Stimulated activated CD4-positive, alpha-beta T cell treated with anti-CD3 and anti-CD28 coated beads, Interleukin-4, amount 100 ng/mL, for 48 hours (primary cell): ENCODE data around the gene ATF6.
"Not testable (repeated sequence)": the region's sequence is repeated elsewhere in the genome, so short reads cannot be mapped to it uniquely, and the experiment has no call there.

Experiments
- DNase-seq, 2 donors: peaks; one replicate each; pipeline ENCODE4 v3.0.0-alpha.2; 2020; ENCODE audit warnings: low read depth in 2 of 2

The ATF6 gene

DNA sequence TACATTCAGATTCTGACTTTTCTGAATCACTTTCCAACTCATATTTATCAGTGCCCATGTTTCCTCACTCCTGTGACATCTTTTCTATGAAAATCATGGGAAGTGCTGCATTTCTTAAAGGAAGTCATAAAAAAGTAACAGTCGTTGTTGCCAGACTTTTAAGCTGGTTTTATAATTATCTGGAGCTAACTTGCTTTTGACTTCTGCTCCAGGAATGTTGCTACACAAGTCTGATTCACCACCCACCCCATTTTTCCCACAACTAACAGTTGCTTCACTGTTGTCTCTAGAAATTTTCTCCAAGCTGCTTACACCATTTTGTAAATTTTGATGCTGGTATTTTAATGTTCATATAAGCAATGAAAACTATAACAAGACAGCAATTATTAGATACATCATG is 32.6 kb upstream of the ATF6 start:
- no peak for DNase-seq

DNA sequence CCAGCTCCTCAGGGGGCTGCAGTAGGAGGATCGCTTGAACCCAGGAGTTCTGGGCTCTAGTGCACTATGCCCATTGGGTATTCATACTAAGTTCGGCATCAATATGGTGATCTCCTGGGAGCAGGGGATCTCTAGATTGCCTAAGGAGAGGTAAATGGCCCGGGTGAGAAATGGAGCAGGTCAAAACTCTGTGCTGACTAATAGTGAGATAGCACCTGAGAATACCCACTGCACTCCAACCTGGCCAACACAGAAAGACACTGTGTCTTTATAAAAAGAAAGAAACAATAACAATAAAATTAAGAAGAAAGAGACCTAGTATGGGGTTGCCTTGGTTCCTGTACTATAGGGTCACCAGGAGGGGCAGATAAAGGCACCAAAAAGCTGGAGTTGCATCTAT is 30.3 kb upstream of the ATF6 start:
- DNase-seq: no peak

DNA sequence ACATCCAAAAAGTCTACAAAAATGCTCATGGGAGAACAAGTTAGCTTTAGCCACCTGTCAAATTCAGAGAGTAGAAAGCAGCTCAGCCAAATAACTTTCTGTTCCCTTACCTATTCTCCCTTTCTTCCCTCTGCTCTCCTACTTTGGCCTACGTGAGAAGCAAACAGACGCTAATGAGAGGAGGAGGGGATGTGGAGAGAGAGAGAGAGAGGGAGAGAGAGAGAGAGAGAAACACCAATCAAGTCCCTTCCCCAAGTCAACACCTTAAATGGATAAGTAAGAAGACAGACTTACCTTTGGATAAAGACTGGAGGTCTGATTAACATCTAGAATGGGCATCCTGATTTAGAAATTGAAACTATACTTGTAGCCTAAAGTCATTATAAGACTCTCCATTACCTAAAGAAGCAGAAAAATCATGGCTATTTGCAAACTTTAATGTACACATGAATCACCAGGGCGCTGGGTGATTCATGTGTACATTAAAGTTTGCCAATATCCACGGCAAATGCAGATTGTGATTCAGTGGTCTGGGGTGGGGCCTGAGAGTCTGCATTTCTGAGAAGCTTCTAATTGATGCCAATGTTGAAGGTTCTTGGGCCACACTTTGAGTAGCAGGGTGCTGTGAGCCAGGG is 29.7 kb upstream of the ATF6 start:
- no peak for DNase-seq

DNA sequence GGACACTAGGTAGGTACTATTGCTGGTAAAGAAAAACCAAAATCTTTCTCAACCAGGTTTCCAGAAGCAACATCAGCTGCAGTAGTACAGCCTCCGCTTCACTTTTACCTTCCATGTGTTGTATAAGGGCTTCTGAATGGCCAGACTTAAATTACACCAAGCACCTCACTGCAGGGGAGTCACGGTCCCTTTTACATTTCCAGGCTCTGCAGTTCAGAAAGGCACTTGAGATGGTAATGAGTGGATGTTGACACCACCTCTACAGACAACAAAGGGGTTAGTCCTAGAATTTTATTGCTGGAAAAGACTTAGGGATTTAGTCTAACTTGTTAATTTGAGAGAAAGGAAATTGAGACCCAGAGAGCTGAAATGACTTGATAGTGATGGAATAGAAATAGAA is 28.5 kb upstream of the ATF6 start:
- DNase-seq: no peak

DNA sequence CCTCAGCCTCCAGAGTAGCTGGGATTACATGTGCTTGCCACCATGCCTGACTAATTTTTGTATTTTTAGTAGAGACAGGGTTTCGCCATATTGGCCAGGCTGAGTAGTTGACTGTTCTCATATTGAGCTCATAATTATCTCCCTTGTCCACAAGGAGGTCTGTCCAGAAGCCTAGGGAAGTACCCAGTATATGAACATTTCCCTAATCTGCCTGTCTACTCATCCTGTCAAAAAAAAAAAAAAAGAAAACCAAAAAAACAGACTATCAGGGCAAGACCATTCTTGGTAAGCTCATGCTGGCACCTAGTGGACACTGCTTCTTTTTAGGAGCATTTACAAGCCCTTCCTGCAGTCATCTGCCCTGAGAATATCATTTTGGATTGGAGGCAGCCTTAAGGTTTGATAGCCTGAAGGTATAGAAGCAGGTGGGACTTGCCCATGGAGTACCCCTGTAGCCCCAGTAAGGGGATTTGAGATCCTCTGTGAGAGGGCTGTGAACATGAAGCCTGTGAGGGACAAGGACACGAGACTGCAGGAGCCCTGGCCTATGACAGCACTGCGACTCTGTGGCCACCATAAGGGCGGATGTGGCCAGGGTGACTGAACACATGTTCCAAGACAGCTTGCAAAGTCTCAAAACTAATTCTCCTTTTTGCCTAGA is 27.4 kb upstream of the ATF6 start:
- DNase-seq: peak in 1 of 2 donors; percentile 33

DNA sequence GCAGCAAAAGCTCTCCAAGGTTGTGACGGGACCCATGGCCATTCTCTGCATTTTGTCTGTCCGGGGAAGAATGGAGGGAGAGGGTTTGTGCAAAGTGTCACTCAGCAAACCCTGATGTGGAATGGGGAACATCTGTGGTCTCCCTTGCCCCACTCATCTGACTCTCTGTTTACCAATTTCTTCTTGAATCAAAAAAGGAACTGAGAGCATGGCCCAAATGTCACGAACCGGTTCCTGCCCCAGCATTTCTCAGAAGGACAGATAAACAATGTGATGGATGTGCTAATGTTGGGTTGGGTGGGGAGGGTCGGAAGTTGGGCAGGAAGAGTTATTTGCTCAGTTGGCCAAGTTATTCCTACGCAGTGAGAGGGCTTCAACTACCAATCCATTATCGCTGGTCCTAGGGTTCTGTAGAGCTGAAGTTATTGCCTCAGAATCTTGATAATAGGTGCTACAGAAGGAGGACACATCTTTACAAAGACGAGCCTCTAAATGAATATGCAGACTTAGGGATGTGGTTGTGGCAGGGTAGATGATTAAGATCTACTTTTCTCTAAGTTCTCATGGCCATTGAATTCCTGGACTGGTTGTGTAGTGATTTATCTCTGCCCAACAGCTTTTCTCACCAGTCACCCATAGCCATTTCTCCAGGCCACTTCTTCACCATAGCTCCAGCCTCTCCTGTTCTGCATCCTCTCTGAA is 26.1 kb upstream of the ATF6 start:
- DNase-seq: no peak

DNA sequence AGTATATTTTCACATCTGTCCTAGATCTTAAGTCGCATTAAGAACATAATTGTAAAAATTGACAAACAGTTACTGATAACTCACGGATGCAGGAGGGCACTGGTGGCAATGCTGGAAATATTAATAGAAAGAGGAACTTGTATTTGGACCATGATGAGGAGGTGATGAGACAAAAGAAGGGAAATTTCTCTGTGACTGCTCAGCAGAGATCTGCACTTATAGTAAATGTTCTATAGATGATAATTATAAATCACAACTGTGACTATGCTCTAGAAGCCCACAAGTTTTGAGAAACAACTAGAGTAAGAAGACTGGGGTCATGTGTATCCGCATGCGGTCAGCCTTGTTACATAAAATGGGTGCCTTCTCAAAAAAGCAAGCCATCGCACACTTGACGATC is 25.2 kb upstream of the ATF6 start:
- DNase-seq: no peak

DNA sequence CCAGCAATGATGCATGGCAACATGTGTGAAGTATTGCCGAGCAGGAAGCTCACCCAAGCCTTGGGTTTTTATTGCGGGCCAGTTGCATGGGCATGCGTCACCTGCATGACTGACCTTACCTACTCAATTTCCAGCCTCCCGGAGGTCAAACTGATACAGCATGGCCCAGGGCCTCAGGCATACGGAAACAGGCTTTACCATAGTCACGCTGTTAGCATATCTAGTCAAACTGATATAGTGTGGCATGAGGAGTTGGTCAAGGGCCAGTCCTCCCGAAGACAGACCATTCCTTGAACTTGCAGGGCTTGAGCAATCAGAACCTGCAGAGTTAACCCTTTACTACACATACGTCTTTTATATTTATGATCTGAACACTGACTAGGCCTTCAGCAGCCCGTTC is 22.9 kb upstream of the ATF6 start:
- DNase-seq: no peak

DNA sequence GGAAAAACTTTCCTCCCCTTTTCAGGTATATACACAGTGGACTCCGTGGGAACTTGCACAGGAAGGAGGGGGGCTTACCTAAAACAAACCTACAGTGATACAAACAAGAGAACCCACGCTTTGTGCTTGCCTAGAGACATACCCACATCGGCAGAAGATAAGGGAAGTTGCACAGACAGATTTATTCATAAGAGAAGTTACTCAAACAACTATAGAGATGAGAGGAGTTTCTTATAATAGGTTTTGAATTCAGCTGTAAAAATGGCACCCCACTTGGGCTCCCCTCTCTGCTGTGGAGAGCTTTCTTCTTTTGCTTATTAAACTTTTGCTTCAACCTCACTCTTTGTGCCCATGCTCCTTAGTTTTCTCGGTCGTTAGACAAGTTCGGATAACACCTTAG is 18.3 kb upstream of the ATF6 start:
- no peak for DNase-seq

DNA sequence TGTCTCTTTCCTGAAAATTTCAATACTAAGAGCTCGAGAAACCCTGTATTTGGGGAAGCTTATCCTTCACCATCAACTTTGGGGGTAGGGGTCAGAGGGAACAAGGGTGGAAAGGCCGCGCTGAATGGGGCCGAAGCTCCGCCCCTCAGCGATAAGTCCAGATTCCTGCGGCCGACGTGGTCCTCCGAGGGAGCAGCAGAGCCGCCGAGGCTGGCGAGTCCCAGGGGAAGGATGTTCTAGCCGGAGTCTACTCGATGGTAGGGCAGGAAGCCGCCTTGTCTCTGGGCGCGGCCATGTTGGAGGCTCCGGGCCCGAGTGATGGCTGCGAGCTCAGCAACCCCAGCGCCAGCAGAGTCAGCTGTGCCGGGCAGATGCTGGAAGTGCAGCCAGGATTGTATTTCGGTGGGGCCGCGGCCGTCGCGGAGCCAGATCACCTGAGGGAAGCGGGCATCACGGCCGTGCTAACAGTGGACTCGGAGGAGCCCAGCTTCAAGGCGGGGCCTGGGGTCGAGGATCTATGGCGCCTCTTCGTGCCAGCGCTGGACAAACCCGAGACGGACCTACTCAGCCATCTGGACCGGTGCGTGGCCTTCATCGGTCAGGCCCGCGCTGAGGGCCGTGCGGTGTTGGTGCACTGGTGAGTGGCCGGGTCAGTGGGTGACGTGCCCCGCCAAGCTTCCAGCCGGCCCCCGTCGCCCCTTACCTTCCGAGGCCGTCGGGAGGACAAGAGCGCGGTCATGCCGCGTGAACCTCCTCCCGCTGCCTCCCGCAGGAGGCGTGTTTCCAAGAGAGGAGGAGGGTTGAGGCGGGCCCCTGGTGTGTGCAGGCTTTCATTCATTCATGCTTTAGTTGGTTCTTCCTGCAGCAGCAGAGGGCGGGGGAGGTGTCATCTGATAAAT is 16.4 kb upstream of the ATF6 start, which contains the start of gene DUSP12:
TSS of gene DUSP12 (plus strand) at position 278 of the 899 bp plus-strand sequence. CDS start at position 294, 16 bp downstream.
- DNase-seq: peak; percentile 81 to 85

DNA sequence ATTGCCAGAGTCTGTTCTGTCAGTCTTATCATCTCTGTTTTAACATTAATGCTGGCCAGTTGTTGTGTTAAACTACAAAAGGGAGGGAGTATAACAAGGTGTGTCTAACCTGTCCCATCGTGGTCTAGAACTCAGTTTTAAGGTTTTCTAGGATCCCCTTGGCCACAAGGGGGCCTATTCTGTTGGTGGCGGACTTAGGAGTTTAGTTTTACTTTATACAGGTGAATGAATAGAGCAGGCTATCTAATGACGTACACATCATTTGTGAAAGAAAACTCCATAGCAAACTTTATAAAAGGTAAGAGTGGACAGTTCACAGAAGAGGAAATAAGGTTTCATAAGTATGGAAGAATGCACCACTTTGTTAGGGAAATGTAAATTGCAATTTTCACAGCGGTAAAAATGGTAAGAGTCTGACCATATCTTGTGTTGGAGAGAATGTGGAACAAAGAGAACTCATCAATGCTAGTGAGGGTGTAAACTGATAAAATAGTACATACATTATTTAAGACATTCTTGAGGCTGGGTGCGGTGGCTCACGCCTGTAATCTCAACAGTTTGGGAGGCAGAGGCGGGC is 2.5 kb upstream of the ATF6 start:
- DNase-seq: no peak

DNA sequence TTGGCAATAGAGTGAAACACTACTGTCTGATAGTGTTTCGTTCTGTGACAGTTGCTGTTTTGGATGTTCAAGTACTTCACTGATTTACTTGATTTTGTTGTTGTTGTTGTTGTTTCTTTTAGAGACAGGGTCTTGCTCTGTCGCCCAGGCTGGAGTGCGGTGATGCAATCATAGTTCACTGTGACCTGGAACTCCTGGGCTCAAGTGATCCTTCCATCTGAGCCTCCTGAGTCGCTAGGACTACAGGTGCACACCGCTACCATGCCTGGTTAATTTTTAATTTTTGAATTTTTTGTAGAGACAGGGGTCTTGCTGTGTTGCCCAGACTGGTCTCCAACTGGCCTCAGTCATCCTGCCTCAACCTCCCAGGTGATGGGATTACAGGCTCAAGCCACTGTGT is 2.3 kb downstream of the ATF6 start:
- no peak for DNase-seq

DNA sequence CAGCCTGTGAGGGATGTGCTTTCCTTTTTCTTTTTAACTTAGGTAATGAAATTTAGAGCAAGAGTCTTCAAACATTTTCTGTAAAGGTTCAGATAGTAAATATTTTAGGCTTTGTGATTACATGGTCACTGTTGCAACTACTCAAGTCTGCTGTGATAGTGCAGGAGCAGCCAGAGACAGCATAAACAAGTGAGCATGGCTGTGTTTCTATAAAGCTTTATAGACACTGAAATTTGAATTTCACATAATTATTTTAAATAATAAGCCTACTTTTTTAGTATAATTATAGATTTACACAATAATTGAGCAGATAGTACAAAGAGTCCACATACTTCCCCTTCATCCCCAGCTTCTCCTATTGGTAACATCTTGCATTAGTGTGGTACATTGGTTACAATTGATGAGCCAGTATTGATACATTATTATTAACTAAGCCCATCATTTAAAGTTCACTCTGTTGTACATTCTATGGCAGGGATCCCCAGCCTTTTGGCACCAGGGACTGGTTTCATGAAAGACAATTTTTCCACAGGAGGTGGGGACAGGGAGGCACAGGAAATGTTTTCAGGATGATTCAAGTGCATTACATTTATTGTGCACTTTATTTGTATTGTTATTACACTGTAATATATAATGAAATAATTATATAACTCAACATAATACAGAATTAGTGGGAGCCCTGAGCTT is 3.0 kb downstream of the ATF6 start:
- DNase-seq: no peak

DNA sequence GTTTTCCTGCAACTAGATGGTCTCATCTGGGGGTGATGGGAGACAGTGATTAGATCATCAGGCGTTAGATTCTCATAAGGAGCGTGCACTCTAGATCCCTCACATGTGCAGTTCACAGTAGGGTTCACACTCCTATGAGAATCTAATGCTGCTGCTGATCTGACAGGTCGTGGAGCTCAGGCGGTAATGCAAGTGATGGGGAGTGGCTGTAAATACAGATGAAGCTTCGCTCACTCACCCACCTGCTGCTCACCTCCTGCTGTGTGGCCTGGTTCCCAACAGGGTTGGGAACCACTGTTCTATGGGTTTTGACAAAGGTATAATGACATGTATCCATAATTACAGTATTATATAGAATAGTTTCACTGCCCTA is 3.5 kb downstream of the ATF6 start:
- not testable (repeated sequence) for DNase-seq

DNA sequence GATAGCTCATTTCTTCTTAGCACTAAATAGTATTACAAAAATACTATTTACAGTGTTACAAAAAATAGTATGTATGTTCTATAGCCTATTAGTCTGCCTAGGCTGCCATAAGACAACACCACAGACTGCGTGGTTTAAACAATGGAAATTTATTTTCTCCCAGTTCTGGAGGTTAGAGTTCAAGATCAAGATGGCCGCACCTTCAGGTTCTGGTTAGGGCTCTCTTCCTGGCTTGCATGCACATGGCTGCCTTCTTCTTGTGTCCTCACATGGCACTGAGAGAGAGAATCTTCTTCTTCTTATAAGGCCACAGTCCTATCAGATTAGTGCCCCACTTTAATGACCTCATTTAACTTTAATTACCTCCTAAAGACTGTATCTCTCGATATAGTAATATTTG is 4.1 kb downstream of the ATF6 start:
- no peak for DNase-seq

DNA sequence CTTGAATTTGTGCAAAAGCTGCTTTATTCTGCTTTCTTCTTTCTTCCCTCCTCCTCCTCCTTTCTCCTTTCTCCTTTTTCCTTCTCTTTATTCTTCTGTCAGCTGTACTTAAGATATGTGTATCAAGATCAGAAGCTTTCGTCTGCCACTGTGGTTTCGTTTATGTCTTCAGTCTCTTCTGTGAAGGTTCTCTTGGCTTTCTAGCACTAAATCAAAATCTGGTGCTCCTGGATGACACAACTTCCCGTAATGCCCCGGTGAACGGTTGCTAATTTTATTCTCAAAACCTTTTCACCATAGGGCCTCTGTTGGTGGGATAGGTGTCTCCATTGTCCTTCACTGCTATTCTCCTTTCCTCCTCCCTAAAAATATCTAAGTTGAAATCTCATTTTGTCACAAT is 5.0 kb downstream of the ATF6 start:
- no peak for DNase-seq

DNA sequence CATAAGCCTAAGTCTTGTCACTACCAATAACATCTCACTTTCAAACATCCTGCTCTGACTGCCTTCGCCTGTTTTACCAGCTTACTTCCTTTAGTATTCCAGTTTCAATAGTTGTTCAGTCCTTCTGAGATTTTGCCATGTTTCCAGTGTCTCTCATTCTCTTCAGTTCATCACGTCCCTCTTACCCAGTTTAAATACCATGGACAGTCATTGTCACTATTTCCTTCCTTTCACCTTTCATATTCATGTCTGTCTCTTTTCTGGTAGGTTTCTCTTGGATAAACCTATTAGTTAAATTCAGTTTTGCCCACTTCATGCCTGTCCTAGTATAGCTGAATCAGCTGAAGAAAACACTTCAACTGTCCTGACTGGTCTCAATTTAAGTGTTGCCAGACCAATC is 5.9 kb downstream of the ATF6 start:
- no peak for DNase-seq

DNA sequence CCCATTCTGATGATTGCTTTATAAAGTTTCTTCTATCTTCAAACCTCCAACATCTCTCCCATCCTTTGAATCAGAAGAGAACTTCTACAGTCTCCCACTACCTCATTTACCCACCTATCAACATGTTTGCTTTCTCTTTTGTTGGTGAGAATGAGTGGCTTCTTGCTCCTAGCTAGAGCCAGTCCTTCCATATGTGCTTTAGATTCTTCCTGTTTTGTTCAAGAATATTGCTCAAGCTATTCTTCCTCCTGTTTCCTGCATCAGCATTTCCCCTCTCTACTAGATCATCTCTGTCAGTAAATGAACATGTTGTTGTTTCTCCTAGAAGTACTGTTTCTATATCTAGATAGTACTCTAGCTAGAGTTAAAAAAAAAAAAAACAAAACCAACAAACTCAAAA is 6.3 kb downstream of the ATF6 start:
- DNase-seq: no peak

DNA sequence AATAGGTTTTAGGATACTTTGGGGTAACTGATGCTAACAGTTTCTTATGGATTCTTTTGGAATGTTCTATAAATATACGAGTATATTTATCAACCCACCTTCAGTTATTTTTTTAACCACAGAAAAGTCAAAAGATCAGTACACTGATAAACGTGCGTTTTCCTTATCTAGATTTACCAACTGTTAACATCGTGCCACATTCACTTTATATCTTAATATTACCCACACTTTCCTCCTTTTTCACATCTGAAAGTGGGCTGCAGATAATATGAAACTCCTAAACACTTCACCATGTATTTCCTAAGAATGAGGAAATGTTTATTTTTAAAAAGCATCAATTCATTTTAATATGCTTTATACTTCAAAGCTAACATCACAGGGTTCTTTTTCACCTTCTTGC is 7.7 kb downstream of the ATF6 start:
- DNase-seq: no peak

DNA sequence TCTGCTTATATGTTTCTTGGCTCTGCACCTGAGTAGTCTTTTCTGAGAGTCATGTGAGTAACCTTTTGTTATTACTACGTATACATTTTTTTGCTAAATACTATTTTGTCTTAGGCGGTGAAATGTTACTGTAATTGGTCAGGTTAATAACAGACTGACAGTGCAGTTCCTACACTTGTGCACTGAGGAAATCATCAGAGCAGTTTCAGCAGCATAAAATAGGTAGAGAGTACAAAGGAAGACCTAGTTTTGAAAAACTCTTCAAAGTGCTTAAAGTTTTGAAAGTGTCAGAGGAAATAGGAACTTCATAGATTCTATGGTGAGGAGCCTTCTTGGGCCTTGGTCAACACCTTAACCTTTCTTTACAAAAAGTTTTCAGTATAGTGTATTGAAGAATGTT is 11.1 kb downstream of the ATF6 start:
- DNase-seq: no peak

DNA sequence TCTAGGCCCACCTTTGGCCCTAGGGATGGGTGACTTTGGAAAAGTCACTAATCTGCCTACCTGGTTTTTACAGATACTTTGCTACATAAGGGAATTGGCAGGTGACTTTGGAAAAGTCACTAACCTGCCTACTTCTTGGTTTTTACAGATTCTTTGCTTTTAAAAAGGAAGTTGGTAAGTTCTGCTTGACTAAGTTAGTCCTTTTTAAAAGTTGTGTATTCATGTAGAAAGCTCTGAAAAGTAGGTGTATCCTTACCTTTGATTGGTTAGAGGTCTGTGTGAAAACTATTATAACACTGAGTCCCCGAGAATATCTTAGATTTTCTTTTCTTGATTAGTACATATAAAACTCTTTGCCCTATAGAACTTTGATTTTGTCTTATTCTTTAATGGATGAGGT is 12.4 kb downstream of the ATF6 start:
- no peak for DNase-seq
